KOPT-K1 (cell line): Measurements from ENCODE around the gene TMIGD1.

ENCODE experiments used
- H3K27ac ChIP-seq: fragments of 200-600 bp; sonication (generic); 2 replicates; pipeline ENCODE4 v1.5.1; 2016; ENCODE audit warnings: antibody characterized with exemption, mild to moderate bottlenecking, low read depth, low read length; ENCODE audit not compliant: poor library complexity, severe bottlenecking
- H3K36me3 ChIP-seq: fragments of 200-600 bp; sonication (generic); 2 replicates; pipeline ENCODE4 v1.5.1; 2017; ENCODE audit warnings: antibody characterized with exemption, mild to moderate bottlenecking, low read length, moderate library complexity; ENCODE audit not compliant: insufficient read depth
- H3K9me3 ChIP-seq: fragments of 200-600 bp; sonication (generic); 2 replicates; pipeline ENCODE4 v1.5.1; 2017; ENCODE audit warnings: antibody characterized with exemption, low read length, mild to moderate bottlenecking; ENCODE audit not compliant: insufficient read depth, poor library complexity, severe bottlenecking

The TMIGD1 gene

GRCh38 chr17:30323895-30324319 is 9.9 kb downstream of the TMIGD1 start:
- Histone ChIP-seq H3K36me3 (no peaks in the 10 kb centered on the region), H3K27ac (no peak overlapping the region), H3K9me3 (no peaks in the 10 kb centered on the region)

DNA sequence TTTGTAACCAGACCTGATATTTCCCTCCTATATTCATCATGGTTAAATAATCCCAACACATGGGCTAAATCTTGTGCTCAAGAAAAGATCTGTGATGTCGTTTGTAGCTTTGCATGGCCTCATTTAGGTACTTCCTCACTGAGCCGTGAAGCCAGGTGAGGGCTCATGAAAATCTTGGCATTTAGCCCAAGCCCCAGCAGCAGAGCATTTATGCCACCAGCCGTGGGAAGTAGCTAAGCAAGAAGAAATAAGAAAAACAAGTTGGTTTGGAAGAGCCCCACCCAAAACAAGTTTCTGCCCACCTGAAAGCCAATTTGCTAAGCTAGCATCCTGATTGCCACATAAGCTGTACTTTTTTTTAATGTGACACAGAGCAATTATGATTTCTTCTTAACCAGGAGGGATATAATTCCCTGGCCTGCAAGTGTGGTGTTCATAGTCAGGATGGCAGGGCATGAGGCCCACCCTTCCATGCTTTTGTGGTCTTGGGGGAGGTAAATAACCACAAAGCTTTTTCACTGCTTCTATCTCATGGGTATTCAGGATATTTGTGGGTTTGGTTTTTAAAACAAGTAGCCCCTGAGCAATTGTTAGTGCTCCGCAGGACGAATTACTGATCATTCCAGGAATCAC is 10.5 kb downstream of the TMIGD1 start:
- Histone ChIP-seq H3K9me3 (no peaks in the 10 kb centered on the region), H3K36me3 (no peaks in the 10 kb centered on the region), H3K27ac (no peak overlapping the region)

DNA sequence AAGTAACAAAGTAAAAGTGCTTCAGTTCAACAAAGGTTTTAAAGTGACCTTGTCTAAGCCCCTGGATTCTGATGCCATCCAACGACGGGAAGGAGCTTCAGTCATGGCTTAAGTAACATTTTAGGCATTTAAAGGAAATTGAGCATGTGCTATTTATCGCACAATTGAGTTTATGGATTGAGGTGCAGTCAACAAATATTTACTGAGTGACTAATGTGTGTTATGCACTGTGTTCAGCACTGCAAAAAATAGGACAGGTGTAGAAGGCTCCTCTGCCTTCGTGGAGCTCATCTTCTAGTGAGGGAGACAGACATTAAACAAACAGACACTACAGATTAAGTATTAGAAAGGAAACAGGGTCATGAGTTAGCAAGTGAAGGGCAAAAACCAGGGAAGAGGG is 12.5 kb downstream of the TMIGD1 start:
- H3K27ac ChIP-seq = no peak overlapping the region
- H3K9me3 ChIP-seq = no peaks in the 10 kb centered on the region
- no peaks in the 10 kb centered on the region for H3K36me3 ChIP-seq

DNA sequence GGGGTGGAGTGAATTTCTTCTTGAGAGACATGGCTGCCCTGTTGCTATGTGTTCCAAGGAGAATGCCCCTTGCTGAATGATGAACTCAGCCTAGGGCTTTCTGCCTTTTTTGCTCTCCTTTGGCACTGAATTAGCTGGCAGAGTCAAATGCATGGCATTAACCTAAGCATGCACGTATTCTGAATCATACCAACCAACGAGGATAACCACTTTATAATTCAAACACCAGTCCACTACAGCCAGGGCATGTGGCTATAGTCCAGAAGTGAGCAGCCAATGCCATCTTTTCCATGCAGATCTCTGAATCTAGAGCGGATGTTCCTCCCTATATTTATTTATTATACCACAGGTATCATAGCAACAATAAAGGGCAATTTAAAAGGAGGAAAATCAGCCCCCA is 15.7 kb downstream of the TMIGD1 start:
- H3K36me3 ChIP-seq = no peaks in the 10 kb centered on the region
- H3K9me3 ChIP-seq = no peaks in the 10 kb centered on the region
- H3K27ac ChIP-seq = no peak overlapping the region

- no peaks in the 10 kb centered on the region for H3K9me3 ChIP-seq
- H3K27ac ChIP-seq = no peak overlapping the region
- no peaks in the 10 kb centered on the region for H3K36me3 ChIP-seq
Observed at GRCh38 chr17:30316736-30317135, 17.1 kb downstream of the TMIGD1 start.

DNA sequence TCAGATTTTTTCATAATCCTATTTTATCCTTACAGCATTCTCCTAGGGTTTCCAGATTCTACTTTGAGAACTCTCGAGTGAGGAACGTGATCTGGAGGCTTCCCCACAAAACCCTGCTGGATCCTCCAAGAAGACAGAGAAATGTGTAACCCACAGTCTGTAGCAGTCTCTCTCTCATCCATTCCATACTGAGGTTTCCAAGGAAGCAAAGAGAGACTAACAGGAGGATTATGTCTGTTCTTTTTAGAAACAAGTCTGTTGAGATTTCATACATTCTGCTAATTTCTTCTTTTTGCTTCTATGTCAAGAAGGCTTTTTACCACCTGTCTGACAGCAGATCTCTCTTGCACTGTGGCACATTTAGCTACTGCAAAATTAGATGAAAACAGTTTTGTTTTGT is 18.8 kb downstream of the TMIGD1 start:
- Histone ChIP-seq H3K27ac (no peak overlapping the region), H3K36me3 (no peaks in the 10 kb centered on the region), H3K9me3 (no peaks in the 10 kb centered on the region)

DNA sequence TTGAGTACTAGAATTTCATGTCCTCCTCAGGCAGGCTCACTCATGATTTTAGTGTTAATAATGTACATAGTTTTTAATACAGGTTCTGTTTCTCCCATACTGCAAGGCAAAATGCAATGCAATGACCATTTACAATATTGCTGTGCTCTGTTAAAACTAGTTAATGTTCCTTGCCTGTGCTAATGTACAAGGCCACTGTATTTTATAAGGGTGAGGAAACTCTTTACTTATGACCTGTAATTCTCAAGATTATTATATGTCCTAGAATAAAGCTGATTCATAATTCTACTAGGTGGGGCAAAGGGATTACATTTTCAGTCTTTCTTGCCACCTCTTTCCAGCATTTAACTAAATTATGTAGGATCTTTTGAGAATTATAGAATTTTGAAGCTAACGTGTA is 19.4 kb downstream of the TMIGD1 start:
- Histone ChIP-seq H3K36me3 (no peaks in the 10 kb centered on the region), H3K9me3 (no peaks in the 10 kb centered on the region), H3K27ac (no peak overlapping the region)

DNA sequence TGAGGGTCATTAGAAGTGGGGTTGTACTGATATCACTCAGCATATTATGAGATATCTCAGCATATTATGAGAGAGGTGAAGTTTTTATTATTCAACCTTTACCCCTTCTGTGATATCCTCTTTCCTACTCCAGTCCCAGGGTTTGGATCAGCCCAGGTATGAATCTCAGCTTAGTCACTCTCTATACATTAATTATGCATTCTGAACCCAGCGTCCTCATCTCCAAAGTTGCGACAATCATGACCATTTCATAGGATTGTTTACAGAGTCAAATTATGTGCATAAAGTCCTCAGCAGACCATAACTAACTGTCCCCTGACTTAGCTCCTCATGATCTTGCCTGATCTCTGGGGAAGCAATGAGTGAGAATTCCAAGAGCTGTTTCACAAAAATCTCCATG is 21.6 kb downstream of the TMIGD1 start:
- H3K36me3 ChIP-seq = no peaks in the 10 kb centered on the region
- H3K9me3 ChIP-seq = no peaks in the 10 kb centered on the region
- H3K27ac ChIP-seq = no peak overlapping the region

DNA sequence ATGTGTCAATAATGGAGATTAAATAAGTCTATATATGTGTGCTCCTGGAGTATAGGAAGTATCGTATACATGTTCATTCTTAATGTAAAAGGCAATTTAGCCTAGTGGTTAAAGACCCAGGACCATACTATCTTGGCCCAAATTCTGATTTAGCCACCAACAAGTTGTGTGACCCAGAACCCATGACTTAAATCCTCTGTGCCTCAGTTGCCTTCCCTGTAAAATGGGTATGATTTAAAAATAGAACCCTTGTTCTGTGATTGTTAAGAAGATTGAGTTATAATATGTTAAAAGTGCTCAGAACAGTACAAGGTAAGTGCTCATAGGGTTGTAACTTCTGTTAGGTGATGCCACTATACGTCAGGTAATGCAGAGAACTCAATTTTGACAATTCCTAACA is 23.3 kb downstream of the TMIGD1 start:
- no peak overlapping the region for H3K27ac ChIP-seq
- no peaks in the 10 kb centered on the region for H3K9me3 ChIP-seq
- H3K36me3 ChIP-seq = no peaks in the 10 kb centered on the region

DNA sequence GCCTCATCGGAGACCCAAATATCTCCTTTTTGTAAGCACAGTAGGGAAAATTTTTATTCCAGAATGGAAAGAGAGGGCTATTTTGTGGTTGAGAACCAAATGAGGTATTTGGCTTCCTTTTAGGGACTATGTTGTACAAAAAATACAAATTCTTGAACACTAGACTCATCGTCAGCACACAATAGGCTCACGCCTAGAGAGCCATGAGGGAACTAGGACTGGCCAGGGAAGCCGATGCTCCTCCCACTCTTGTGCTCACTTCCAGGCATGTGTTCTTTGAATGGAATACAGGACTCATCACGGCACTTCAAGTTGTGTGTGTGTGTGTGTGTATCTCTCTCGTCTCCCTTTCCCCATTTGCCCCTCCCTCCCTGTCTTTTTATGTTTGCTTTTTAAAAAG is 24.3 kb downstream of the TMIGD1 start:
- no peaks in the 10 kb centered on the region for H3K36me3 ChIP-seq
- H3K9me3 ChIP-seq = no peaks in the 10 kb centered on the region
- H3K27ac ChIP-seq = no peak overlapping the region

DNA sequence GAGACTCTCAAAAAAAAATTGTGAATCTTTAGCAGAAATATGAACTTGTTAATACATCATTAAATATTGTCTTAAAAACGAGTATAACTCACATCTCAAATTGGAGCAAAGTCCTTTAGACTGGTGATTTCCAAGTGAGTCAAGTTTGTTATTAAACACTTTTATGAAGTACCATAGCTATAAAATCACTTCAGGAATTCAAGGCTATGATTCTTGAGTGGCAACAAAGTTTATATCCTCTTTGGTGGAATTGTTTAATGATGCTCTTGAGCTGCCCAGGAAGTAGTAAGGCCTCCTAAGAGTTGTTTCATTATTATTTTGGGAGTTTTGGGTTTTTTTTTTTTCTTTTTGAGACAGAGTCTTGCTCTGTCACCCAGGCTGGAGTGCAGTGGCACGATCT is 25.5 kb downstream of the TMIGD1 start:
- Histone ChIP-seq H3K27ac (no peak overlapping the region), H3K36me3 (no peaks in the 10 kb centered on the region), H3K9me3 (no peaks in the 10 kb centered on the region)

DNA sequence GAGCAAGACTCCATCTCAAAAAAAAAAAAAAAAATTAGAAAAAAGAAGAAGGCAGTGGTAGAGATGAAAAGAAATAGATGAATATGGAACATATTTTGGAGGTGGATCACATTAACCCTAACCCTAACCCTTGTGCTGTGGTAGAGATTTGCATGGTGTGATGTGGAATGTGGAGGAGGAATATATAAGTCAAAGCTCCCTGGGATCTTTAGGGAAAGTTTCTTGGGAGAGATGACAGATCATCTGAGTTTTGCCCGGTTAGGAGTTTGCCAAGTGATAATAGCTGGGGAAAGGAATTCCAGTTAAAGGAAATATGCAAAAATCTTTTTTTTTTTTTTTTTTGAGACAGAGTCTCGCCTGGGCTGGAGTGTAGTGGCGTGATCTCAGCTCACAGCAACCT is 29.1 kb downstream of the TMIGD1 start:
- Histone ChIP-seq H3K36me3 (no peaks in the 10 kb centered on the region), H3K9me3 (peaks cover 7% of the 10 kb centered on the region), H3K27ac (no peak overlapping the region)

DNA sequence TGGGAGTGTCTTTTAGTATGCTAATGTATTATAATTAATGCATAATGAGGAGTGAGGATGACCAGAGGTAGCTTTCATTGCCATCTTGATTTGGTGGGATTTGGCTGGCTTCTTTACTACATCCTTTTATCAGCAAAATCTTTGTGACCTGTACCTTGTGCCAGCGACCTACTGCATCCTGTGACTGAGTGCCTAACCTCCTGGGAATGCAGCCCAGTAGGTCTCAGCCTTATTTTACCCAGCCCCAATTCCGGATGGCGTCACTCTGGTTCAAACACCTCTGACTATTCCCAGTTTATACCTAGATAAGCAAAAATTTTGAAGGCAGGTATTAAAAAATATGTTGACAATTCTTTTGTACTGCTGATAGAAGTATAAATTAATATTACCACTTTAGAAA is 31.6 kb downstream of the TMIGD1 start:
- H3K27ac ChIP-seq = no peak overlapping the region
- peaks cover 12% of the 10 kb centered on the region for H3K9me3 ChIP-seq
- no peaks in the 10 kb centered on the region for H3K36me3 ChIP-seq

- H3K36me3 ChIP-seq = no peaks in the 10 kb centered on the region
- no peak overlapping the region for H3K27ac ChIP-seq
- H3K9me3 ChIP-seq = peaks cover 15% of the 10 kb centered on the region
Observed at GRCh38 chr17:30300818-30301217, 33.0 kb downstream of the TMIGD1 start.

DNA sequence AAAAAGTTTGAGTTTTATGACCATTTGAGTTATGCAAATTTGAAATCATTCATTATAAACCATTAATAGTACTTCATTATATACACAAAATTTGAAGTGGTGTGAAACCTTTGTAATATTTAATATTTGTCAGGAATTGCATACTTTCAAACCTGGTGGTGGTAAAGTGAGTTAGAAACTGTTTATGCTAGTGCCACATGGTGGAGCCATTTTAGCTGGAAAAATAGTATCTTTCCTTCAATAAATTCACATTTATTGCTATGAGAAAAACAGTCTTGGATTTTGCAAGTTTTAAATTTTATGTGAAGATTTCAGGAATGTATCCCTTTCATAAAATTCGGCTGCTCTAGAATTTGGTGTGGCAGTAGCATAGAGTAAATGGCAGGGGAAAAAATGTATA is 34.9 kb downstream of the TMIGD1 start:
- no peak overlapping the region for H3K27ac ChIP-seq
- H3K36me3 ChIP-seq = no peaks in the 10 kb centered on the region
- H3K9me3 ChIP-seq = peaks cover 15% of the 10 kb centered on the region

GRCh38 chr17:30297715-30298114 is 36.1 kb downstream of the TMIGD1 start:
- Histone ChIP-seq H3K36me3 (no peaks in the 10 kb centered on the region), H3K27ac (no peak overlapping the region), H3K9me3 (peaks cover 15% of the 10 kb centered on the region)
